ENCODE data around the gene NDUFA13.

NDUFA13 gene

DNA sequence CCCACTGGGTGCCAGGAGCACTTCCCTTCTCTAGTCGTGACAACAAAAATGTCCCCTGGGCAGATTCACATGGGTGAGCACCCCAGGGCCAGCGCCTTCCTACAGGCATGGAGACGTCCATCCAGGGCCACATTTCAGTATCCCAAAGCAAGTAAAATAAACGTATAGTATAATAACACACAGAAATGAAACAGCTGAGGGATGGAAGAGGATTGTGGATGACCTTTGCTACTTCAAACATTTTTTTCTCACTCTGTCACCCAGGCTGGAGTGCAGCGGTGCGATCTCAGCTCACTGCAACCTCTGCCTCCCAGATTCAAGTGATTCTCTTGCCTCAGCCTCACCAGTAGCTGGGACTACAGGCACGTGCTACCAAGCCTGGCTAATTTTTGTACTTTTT is 50.3 kb downstream of the NDUFA13 start:
- no peak for DNase-seq (ENCODE audit: low read depth in 1 of 2, low spot score in 1 of 2)

DNA sequence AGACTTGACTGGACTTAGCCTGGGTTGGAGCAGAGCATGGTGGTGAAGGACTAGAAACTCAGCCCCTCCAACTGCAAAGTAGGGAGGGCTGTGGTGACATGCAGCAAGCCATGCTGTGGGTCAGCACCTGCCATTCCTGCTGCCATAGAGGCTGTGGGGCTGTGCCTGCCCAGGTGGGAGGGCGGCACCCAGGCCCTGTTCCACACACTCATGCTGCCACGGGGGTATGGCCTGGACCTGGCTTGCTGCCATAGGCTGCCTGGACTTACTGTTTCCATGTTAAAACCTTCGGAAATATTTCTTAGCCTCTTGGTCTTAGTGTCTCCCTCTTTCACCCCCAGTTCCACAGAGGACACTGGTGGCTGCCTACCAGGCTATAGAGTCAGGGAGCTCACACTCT is 51.4 kb downstream of the NDUFA13 start:
- DNase-seq (ENCODE audit: low read depth in 1 of 2, low spot score in 1 of 2) = no peak

DNA sequence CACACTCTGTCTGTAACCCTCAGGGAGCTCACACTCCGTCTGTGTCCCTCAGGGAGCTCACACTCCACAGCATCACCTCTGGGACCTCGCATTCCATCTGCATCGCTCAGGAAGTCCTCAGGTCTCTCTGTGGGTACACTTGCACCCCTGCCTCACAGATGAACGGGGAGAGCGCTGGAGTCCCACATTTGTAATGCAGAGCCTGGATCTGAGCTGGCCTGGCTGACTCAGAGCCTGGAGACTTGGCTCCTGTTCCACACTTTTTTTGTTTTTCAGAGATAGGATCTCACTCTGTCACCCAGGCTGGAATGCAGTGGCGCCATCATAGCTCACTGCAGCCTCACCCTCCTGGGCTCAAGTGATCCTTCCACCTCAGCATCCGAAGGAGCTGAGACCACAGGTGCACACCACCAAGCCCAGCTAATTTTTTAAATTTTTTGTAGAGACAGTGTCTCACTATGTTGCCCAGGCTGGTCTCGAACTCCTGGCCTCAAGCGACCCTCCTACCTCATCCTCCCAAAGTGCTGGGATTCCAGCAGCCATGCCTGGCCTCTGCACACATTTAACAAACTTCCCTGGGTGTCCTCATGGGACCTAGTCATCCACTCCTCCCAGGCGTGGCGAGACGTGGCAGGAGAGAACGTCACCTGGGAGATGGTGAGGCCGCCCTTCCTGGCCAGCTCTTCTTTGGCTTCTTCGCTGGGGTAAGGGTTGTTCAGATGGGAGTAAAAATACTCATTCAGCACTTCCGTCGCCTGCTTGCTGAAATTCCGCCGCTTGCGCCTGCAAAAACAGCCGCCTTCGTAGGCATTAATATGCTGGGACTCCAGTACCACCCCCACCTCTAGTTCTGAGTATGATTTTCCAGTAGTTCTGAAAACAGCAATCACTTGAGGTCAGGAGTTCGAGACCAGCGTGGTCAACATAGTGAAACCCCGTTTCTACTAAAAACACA is 53.1 kb downstream of the NDUFA13 start:
- DNase-seq (ENCODE audit: low read depth in 1 of 2, low spot score in 1 of 2) = no peak

GRCh38 chr19:19570571-19570970 is 54.5 kb downstream of the NDUFA13 start:
- no peak for DNase-seq (ENCODE audit: low read depth in 1 of 2, low spot score in 1 of 2)

- no peak for DNase-seq (ENCODE audit: low read depth in 1 of 2, low spot score in 1 of 2)
Observed at GRCh38 chr19:19571071-19571786, 55.2 kb downstream of the NDUFA13 start.

DNA sequence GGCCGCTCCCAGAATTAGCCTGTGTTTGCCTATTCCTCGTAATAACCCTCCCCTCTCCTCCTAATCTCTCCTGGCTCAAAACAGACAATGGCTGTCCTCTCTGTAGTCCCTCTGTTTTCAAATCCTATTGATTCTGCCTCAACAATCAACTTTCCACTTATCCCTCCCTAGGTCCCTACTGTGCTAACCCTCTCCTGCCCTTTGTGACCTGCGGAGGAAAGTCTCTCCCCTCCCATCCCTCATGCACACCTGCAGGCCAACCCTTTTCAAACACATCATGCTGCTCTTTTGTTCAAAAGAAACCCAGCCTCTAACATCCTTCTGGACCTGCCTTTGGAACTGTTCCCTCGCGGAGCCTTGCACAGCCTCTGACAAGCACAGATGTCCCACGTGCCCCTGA is 59.4 kb downstream of the NDUFA13 start:
- no peak for DNase-seq (ENCODE audit: low read depth in 1 of 2, low spot score in 1 of 2)
